Fibroblast of the aortic adventitia (primary cell): ENCODE measurements around the gene PTGES3. TPM values are rescaled to one million over a fixed set of nuclear protein-coding genes. Genes with fewer than 3 reads are reported as not detected.

Experiments
- DNase-seq: peaks from one replicate; pipeline ENCODE4 v3.0.0-alpha.2; 2010; ENCODE audit warnings: low read depth
- H3K4me3 ChIP-seq: 2 replicates; pipeline ENCODE4 v1.5.1; 2011; ENCODE audit warnings: low read depth, mild to moderate bottlenecking, control low read depth, low read length, moderate library complexity
- small RNA-seq: library from RNA; depleted of rRNA; stranded (forward); fragments of <200 nt; gene quantifications from one replicate; pipeline ENCODE3, GENCODE V24; 2012
- total RNA-seq: library from RNA; depleted of rRNA; stranded (reverse); fragments of >200 nt; gene quantifications from 2 replicates; pipeline ENCODE4 v1.2.3, GENCODE V29; 2012; ENCODE audit warnings: low replicate concordance
- TF ChIP-seq, protein P1 (sequence below): IDR thresholded peaks from 2 replicates; pipeline ENCODE4 v1.5.1; 2011; ENCODE audit warnings: mild to moderate bottlenecking, low read length, control low read depth, inconsistent platforms; ENCODE audit not compliant: insufficient read depth

The PTGES3 gene
- total RNA-seq, 1 donor: 129 TPM

GRCh38 chr12:56614627-56615026 lies 73.5 kb downstream of the PTGES3 start:
- no peak overlapping the region for H3K4me3 ChIP-seq
- TF ChIP-seq, protein P1, sequence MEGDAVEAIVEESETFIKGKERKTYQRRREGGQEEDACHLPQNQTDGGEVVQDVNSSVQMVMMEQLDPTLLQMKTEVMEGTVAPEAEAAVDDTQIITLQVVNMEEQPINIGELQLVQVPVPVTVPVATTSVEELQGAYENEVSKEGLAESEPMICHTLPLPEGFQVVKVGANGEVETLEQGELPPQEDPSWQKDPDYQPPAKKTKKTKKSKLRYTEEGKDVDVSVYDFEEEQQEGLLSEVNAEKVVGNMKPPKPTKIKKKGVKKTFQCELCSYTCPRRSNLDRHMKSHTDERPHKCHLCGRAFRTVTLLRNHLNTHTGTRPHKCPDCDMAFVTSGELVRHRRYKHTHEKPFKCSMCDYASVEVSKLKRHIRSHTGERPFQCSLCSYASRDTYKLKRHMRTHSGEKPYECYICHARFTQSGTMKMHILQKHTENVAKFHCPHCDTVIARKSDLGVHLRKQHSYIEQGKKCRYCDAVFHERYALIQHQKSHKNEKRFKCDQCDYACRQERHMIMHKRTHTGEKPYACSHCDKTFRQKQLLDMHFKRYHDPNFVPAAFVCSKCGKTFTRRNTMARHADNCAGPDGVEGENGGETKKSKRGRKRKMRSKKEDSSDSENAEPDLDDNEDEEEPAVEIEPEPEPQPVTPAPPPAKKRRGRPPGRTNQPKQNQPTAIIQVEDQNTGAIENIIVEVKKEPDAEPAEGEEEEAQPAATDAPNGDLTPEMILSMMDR: no peak
- DNase-seq: no peak

Small RNA genes within 50 kb of the gene (small RNA-seq; reads per million reads assigned to genes)
- gene RN7SL809P (not detected), gene SNORD59A (5,644 reads per million, percentile 100 among the genes with 10 or more reads in this experiment)

Other genes starting within 250 kb of the PTGES3 start
- 1.6 and 15.9 TPM in 2 replicates for gene TIMELESS, start 238.9 kb downstream of the PTGES3 start, total RNA-seq
- not detected in 2 replicates for gene MIP, start 233.6 kb downstream of the PTGES3 start, total RNA-seq
- gene SPRYD4, start 219.7 kb downstream of the PTGES3 start, total RNA-seq: 2.3 and 3.0 TPM in 2 replicates
- gene GLS2, start 200.1 kb downstream of the PTGES3 start, total RNA-seq: 0.36 TPM in 1 of 2 replicates, not detected in the other
- gene RBMS2, start 166.5 kb downstream of the PTGES3 start, total RNA-seq: 7.1 and 19.2 TPM in 2 replicates
- gene BAZ2A, start 58.0 kb downstream of the PTGES3 start, total RNA-seq: 35.0 and 53.4 TPM in 2 replicates
- gene ATP5F1B, start 42.3 kb downstream of the PTGES3 start, total RNA-seq: 318 and 385 TPM in 2 replicates
- 960 and 1,713 TPM in 2 replicates for gene NACA, start 37.0 kb upstream of the PTGES3 start, total RNA-seq
- 4.3 and 38.0 TPM in 2 replicates for gene PRIM1, start 64.0 kb upstream of the PTGES3 start, total RNA-seq
- 0.72 and 2.0 TPM in 2 replicates for gene HSD17B6, start 75.0 kb upstream of the PTGES3 start, total RNA-seq
- not detected in 2 replicates for gene SDR9C7, start 246.1 kb upstream of the PTGES3 start, total RNA-seq